Skeletal muscle satellite cell (primary cell): ENCODE results near the gene PPP6R3. TPM values are rescaled to one million over a fixed set of nuclear protein-coding genes. Genes with fewer than 3 reads are reported as not detected.

ENCODE experiments used
- small RNA-seq: library from RNA; depleted of rRNA; stranded (forward); fragments of <200 nt; gene quantifications from one replicate; pipeline ENCODE3, GENCODE V24; 2012

The PPP6R3 gene

Small RNA genes within 50 kb of the gene (small RNA-seq; reads per million reads assigned to genes)
- gene NDUFA3P2 = not detected
